Lower lobe of right lung (tissue), 2 donors: ENCODE measurements around the gene TRAIP. TPM values are rescaled to one million over a fixed set of nuclear protein-coding genes. Genes with fewer than 3 reads are reported as not detected.
A peak's percentile ranks its signal among the peaks of the same experiment; 100 is the strongest.

Source experiments
- ATAC-seq, 2 donors: fragments of 200-7000 bp; cut with Tn5 transposase; one replicate each; pipeline ENCODE4 v1.9.1; 2020 to 2022; ENCODE audit warnings: mild to moderate bottlenecking in 2 of 2, moderate library complexity in 2 of 2
- DNase-seq: peaks from one replicate; pipeline ENCODE4 v3.0.0-alpha.2; 2020
- H3K27ac ChIP-seq: fragments of 200-600 bp; one replicate; pipeline ENCODE4 v1.8.0; 2022
- H3K27me3 ChIP-seq: fragments of 200-600 bp; one replicate; pipeline ENCODE4 v1.8.0; 2022; ENCODE audit warnings: low read depth
- H3K36me3 ChIP-seq: fragments of 200-600 bp; one replicate; pipeline ENCODE4 v1.8.0; 2022; ENCODE audit warnings: mild to moderate bottlenecking
- H3K4me1 ChIP-seq: fragments of 200-600 bp; one replicate; pipeline ENCODE4 v1.8.0; 2022
- H3K4me3 ChIP-seq: fragments of 200-600 bp; one replicate; pipeline ENCODE4 v1.8.0; 2022; ENCODE audit warnings: mild to moderate bottlenecking
- H3K9me3 ChIP-seq: fragments of 200-600 bp; one replicate; pipeline ENCODE4 v1.8.0; 2022
- CTCF ChIP-seq: fragments of 200-600 bp; IDR thresholded peaks from one replicate; pipeline ENCODE4 v1.8.0; 2022; ENCODE audit warnings: antibody characterized with exemption, mild to moderate bottlenecking
- intact Hi-C: fragments of 100-400 bp; cut with DNase I; formaldehyde crosslinking; loops from one replicate; pipeline ENCODE4 v1.11.0; 2022
- total RNA-seq: library from RNA; stranded (reverse); fragmentation: NEBNext Ultra II Directional; extraction: Animal tissue kit (Norgen Biotek cat#: 25700); gene quantifications from one replicate; pipeline ENCODE4 v1.2.1, GENCODE V29; 2021
- donor health status: DM: no; HTN: yes; CAD: no; lungs with severe emphysema.

Gene TRAIP
- total RNA-seq, 1 donor from 2014 or later, result 3.0 TPM

- no peak for ATAC-seq
- no peak for TF ChIP-seq CTCF
- no peaks in the 10 kb centered on the region for H3K9me3 ChIP-seq
- H3K4me1 ChIP-seq, result peaks cover 11% of the 10 kb centered on the region
- H3K4me3 ChIP-seq, result no peak overlapping the region
- DNase-seq, result no peak
- peaks cover 40% of the 10 kb centered on the region for H3K36me3 ChIP-seq
- no peaks in the 10 kb centered on the region for H3K27me3 ChIP-seq
- intact Hi-C loops, result no loop called here
- H3K27ac ChIP-seq, result no peak overlapping the region
These were observed 39.4 kb upstream of the TRAIP start for GRCh38 chr3:49895791-49896190.

GRCh38 chr3:49889296-49889695 is 32.9 kb upstream of the TRAIP start:
- intact Hi-C loops, result no loop called here
- no peak overlapping the region for H3K27ac ChIP-seq
- no peak for TF ChIP-seq CTCF
- H3K27me3 ChIP-seq, result no peaks in the 10 kb centered on the region
- H3K4me1 ChIP-seq, result no peaks in the 10 kb centered on the region
- ATAC-seq, result no peak
- no peak overlapping the region for H3K4me3 ChIP-seq
- H3K36me3 ChIP-seq, result peaks cover 12% of the 10 kb centered on the region
- no peak for DNase-seq
- no peaks in the 10 kb centered on the region for H3K9me3 ChIP-seq

- no peak for DNase-seq
- Histone ChIP-seq H3K27ac (no peak overlapping the region), H3K27me3 (no peaks in the 10 kb centered on the region), H3K9me3 (no peaks in the 10 kb centered on the region), H3K36me3 (peaks cover 12% of the 10 kb centered on the region), H3K4me1 (peaks cover 7% of the 10 kb centered on the region), H3K4me3 (no peak overlapping the region)
- no peak for TF ChIP-seq CTCF
- intact Hi-C loops, result no loop called here
- ATAC-seq, result no peak
These were observed 30.5 kb upstream of the TRAIP start for GRCh38 chr3:49886922-49887265.

GRCh38 chr3:49883998-49884397 is 27.6 kb upstream of the TRAIP start:
- no peaks in the 10 kb centered on the region for H3K27me3 ChIP-seq
- ATAC-seq (peak in 1 of 2 donors; percentile 17), DNase-seq (no peak)
- H3K4me1 ChIP-seq, result peaks cover 7% of the 10 kb centered on the region
- intact Hi-C loops, result no loop called here
- no peaks in the 10 kb centered on the region for H3K9me3 ChIP-seq
- no peak overlapping the region for H3K27ac ChIP-seq
- TF ChIP-seq CTCF, result no peak
- H3K36me3 ChIP-seq, result peaks cover 8% of the 10 kb centered on the region
- no peak overlapping the region for H3K4me3 ChIP-seq

- Histone ChIP-seq H3K9me3 (no peaks in the 10 kb centered on the region), H3K27me3 (no peaks in the 10 kb centered on the region), H3K27ac (no peak overlapping the region), H3K4me3 (no peak overlapping the region), H3K36me3 (peaks cover 5% of the 10 kb centered on the region), H3K4me1 (peaks cover 7% of the 10 kb centered on the region)
- no peak for TF ChIP-seq CTCF
- intact Hi-C loops, result no loop called here
- DNase-seq (no peak), ATAC-seq (peak; percentile 10 to 26)
These were observed 25.8 kb upstream of the TRAIP start for GRCh38 chr3:49882166-49882565.
